Lung (tissue), 12 donors: ENCODE results near the gene COX4I1. TPM values are rescaled to one million over a fixed set of nuclear protein-coding genes. Genes with fewer than 3 reads are reported as not detected.

ENCODE experiments used
- ATAC-seq: fragments of 200-7000 bp; cut with Tn5 transposase; one replicate; pipeline ENCODE4 v1.9.1; 2020; ENCODE audit warnings: moderate number of reproducible peaks; ENCODE audit not compliant: insufficient read depth, low FRiP score
- DNase-seq, 3 donors: peaks; one replicate each; pipeline ENCODE4 v3.0.0-alpha.2; 2013 to 2017
- H3K27ac ChIP-seq, 2 donors: one replicate each; pipeline ENCODE4 v1.5.1; 2013; ENCODE audit warnings: mild to moderate bottlenecking in 2 of 2, moderate library complexity in 2 of 2, control low read depth in 1 of 2, inconsistent platforms in 1 of 2, low read depth in 1 of 2, low read length in 1 of 2
- H3K27me3 ChIP-seq, 3 donors: one replicate each; pipeline ENCODE4 v1.5.1; 2013; ENCODE audit warnings: low read length in 2 of 3; ENCODE audit not compliant: control insufficient read depth in 3 of 3, insufficient read depth in 3 of 3
- H3K36me3 ChIP-seq, 4 donors: one replicate each; pipeline ENCODE4 v1.5.1; 2013; ENCODE audit warnings: low read length in 4 of 4, mild to moderate bottlenecking in 1 of 4, moderate library complexity in 1 of 4; ENCODE audit not compliant: control insufficient read depth in 4 of 4, insufficient read depth in 4 of 4
- H3K4me1 ChIP-seq, 5 donors: one replicate each; pipeline ENCODE4 v1.5.1; 2013; ENCODE audit warnings: low read length in 5 of 5, mild to moderate bottlenecking in 2 of 5, moderate library complexity in 1 of 5; ENCODE audit not compliant: control insufficient read depth in 5 of 5, insufficient read depth in 5 of 5
- H3K4me3 ChIP-seq: one replicate; pipeline ENCODE4 v1.5.1; 2013; ENCODE audit warnings: mild to moderate bottlenecking, control low read depth, moderate library complexity
- H3K9ac ChIP-seq, 2 donors: one replicate each; pipeline ENCODE4 v1.5.1; 2013; ENCODE audit warnings: low read length in 2 of 2, control low read depth in 1 of 2; ENCODE audit not compliant: insufficient read depth in 1 of 2
- H3K9me3 ChIP-seq, 4 donors: one replicate each; pipeline ENCODE4 v1.5.1; 2013; ENCODE audit warnings: low read length in 3 of 4, mild to moderate bottlenecking in 1 of 4, moderate library complexity in 1 of 4; ENCODE audit not compliant: control insufficient read depth in 4 of 4, insufficient read depth in 3 of 4
- WGBS, 2 donors: extraction: QIAGEN DNeasy Blood & Tissue Kit; methylation state at CpG; one replicate each; pipeline ENCODE4 v1.1.7; 2013; 5-methylcytosine and 5-hydroxymethylcytosine counted together
- polyA plus RNA-seq, 2 donors: library from polyadenylated mRNA; stranded (reverse); fragments of 200-250 nt; gene quantifications; one replicate each; pipeline ENCODE4 v1.2.1, GENCODE V29; 2013
- total RNA-seq, 2 donors: library from RNA; depleted of rRNA in 1 of 2; stranded (reverse); fragments of >200 nt in 1 of 2; gene quantifications; one replicate each; pipeline ENCODE4 v1.2.1, GENCODE V29; 2014 to 2021
- TF ChIP-seq, protein P1 (sequence below): IDR thresholded peaks from 2 replicates; pipeline ENCODE4 v1.5.1; 2012; ENCODE audit warnings: mild to moderate bottlenecking; ENCODE audit errors: control extremely low read depth, extremely low read depth
- donor health status: control.
- donor health status: control.
- donor health status: Bipolar disorder and iron deficiency.
- donor health status: healthy.
- donor health status: DM: yes; HTN: yes; CAD: no.

Gene COX4I1
- total and polyA plus RNA-seq, 4 donors = 243 to 1,291 (median 532) TPM

DNA sequence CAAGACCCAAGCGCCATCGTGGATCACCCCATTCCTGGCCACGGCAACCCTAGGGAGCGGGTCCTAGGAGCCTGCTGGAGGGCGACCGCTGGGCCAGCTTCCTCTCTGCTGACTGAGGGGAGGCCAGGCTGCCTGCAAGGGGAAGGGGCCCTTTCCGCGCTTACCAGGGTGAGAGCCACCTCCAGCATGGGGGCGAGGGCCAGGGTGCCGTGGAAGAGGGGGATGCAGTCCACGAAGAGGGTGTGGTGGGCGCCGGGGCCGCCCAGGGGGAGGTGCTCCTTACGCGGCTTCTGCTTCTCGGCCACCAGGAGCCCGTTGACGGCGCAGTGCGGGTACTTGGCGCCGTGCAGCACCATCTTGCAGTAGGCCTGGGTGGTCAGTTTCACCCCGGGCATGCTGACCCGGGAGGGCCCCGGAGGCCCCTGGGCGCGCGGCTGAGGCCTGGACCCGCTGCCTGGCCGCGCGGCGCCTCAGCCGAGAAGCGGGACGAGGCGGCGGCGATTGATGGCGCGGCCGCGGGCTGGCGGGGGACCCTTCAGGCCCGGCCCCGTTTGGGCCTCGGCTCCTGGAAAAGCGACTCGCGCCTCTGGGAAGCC lies 496 bp upstream of the COX4I1 start:
- Histone ChIP-seq H3K4me3 (peak overlapping the region; percentile 100), H3K9me3 (no peaks in the 10 kb centered on the region), H3K27ac (peak overlapping the region; percentile 84 to 95), H3K36me3 (peaks cover 12 to 35% (median 25%) of the 10 kb centered on the region in 4 donors), H3K9ac (peak overlapping the region; percentile 49 to 95), H3K4me1 (peaks cover 4 to 17% (median 8%) of the 10 kb centered on the region in 5 donors), H3K27me3 (no peaks in the 10 kb centered on the region)
- 0% methylated on average over 45 to 51 of the region's 51 CpGs for WGBS, 2 donors
- TF ChIP-seq, protein P1, sequence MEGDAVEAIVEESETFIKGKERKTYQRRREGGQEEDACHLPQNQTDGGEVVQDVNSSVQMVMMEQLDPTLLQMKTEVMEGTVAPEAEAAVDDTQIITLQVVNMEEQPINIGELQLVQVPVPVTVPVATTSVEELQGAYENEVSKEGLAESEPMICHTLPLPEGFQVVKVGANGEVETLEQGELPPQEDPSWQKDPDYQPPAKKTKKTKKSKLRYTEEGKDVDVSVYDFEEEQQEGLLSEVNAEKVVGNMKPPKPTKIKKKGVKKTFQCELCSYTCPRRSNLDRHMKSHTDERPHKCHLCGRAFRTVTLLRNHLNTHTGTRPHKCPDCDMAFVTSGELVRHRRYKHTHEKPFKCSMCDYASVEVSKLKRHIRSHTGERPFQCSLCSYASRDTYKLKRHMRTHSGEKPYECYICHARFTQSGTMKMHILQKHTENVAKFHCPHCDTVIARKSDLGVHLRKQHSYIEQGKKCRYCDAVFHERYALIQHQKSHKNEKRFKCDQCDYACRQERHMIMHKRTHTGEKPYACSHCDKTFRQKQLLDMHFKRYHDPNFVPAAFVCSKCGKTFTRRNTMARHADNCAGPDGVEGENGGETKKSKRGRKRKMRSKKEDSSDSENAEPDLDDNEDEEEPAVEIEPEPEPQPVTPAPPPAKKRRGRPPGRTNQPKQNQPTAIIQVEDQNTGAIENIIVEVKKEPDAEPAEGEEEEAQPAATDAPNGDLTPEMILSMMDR = no peak
- ATAC-seq = peak; percentile 16
- peak in 2 of 3 donors; percentile 13 to 29 for DNase-seq

GRCh38 chr16:85800321-85800669 lies 800 bp downstream of the COX4I1 start:
- Histone ChIP-seq H3K27ac (peak overlapping the region; percentile 95 to 97), H3K4me3 (peak overlapping the region; percentile 100), H3K27me3 (no peaks in the 10 kb centered on the region), H3K36me3 (peaks cover 17 to 37% (median 28%) of the 10 kb centered on the region in 4 donors), H3K4me1 (peaks cover 4 to 17% (median 8%) of the 10 kb centered on the region in 5 donors), H3K9ac (peak overlapping the region; percentile 74 to 89), H3K9me3 (no peaks in the 10 kb centered on the region)
- no peak for ATAC-seq
- DNase-seq = no peak
- TF ChIP-seq, protein P1 = no peak
- WGBS, 2 donors = 16 to 27% methylated on average over 9 of the region's 9 CpGs

DNA sequence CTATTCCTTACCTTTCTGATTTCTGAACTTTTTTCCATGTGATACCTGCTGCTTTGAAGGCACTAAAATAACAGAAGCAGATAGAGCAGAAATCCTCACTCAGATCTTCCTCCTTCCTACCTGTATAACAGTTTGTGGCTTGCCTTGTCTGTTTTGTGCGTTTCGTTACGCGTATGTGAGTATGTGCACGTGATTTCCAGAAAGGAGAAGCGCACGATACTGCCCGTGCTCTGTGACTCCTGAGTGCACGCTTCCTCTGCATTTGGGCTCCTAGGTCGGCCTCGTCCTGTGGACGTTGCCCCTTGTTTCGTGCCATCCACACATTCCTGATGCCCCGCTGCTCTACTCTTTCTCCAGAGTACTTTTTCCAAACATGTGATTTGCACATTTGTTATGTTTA lies 4.1 kb downstream of the COX4I1 start:
- H3K9me3 ChIP-seq = no peaks in the 10 kb centered on the region
- no peaks in the 10 kb centered on the region for H3K27me3 ChIP-seq
- TF ChIP-seq, protein P1 = no peak
- H3K4me3 ChIP-seq = no peak overlapping the region
- H3K27ac ChIP-seq = no peak overlapping the region
- H3K9ac ChIP-seq = no peak overlapping the region
- ATAC-seq (no peak), DNase-seq (no peak)
- peaks cover 0 to 13% (median under 1%) of the 10 kb centered on the region in 5 donors for H3K4me1 ChIP-seq
- peaks cover 24 to 35% (median 32%) of the 10 kb centered on the region in 4 donors for H3K36me3 ChIP-seq
- WGBS, 2 donors = 74 to 88% methylated on average over 14 of the region's 14 CpGs
